Activated CD8-positive, alpha-beta memory T cell treated with anti-CD3 and anti-CD28 coated beads for 24 hours (primary cell): ENCODE measurements around the gene METAP1D.

Experiments used
- DNase-seq: peaks from one replicate; pipeline ENCODE4 v3.0.0-alpha.2; 2020

METAP1D gene

DNA sequence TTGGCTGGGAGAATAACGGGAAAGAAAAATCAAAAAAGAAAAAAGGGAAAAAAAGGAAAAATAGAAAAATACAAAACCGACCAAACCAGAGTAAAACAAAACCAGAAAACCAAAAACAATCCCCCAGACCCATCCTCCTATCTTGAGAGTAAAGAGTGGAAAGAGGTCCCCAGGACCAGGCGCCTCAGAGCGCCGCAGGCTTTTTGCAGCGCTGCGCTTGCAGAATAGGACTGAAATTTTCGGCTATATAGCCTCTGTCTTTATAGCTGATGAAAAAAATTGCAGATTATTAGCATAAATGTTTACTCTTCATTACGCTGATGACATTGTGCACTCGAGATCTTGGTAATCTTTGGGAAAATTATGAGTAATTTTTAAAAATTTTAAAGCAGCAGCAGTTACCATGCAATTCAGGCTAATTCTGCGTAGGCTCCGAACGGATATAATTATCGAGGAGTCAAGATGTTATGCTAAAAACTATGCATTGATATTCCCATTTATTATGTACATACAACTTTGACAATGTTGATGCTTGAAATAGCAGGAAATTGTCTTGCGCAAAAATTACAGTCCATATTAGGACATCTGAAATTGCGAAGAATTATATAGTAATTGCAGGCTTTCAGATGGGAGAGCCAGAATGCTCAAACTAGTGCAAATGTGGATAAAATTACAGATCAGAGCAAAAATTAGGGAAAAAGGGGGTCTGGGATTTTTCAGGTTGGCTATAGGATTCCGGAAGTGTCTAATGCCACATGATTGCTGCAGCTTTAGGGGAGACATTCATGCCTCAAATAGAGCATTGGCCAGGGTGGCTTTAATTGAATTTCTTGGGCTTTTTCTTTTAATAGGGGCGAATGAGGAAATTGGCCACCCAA lies 93.9 kb downstream of the METAP1D start:
- DNase-seq = no peak

DNA sequence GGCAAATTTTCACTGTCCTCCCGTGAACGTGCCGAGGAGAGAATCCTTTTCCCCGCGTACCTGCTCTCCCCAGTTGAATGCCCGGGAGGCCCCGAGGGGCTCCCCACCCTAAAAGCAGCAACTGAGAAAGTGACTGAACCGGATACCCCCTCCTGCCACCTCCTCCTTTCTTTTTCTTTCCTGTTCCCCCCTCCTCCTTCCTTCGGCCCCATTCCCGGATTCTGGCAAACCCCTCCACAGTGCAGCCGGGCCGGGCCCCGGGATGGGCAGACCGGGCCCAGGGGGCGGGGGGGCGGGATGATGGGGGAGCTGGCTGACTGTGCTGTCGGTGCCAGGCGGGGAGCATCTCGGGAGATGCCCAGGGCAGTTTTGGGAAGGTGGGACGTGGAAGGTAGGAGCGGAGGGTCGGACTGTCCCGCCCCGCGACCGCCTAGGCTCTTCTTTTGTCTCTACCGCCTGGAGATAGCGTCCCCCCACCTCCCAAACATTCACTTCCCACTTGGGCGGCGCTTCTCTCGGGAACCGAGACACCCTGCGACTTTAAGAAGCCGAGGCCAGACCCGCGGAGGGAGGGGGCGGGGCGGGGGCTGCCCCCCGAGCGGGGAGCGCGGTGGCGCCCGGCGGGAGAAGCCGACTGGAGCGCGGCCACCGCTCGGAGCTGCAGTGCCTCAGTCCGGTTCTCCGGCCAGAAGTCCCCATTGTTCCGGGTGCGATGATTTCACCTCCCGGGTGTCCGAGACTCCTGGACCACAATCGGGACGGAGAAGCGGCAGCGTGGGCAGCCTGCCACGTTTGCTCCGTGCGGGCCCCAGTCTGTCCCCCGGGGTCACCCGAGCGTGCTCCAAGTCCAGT lies 94.8 kb downstream of the METAP1D start:
- no peak for DNase-seq

DNA sequence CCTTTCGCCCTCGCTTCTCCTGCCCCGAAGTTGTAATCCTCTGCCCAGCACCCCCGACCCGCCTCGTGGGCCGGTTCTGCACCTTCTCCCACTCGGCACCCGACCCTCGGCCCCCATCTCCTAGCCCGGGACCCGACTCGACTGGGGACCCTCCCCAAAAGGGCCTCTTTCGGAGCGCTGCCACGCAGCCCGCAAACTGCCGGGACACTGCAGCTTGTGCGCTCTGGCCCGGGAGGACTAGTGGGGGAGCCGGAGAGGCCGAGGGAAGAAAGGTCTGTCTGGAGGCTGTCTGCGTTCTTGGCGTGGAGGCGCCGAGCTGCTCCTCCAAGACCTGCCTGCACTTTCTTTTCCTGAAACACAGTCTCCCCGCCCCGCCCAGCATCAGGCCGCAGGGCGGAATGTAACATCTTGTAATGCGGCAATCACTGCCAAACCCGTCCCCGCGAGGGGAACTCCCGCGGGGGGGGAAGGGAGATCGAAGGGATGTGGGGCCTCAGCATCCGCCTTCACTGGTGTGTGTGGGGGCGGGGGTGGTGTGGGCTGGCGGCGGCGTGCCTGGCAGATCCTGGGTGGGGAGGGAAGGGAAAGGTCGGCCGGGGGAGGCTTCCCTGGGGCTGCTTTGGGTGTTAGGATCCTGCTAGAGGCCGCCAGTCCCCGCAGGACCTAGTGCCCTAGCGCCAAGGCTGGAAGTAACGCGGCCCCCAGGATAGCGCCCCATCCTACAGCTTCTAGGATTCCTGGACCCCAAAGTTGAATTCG lies 95.6 kb downstream of the METAP1D start:
- DNase-seq = peak; percentile 84

DNA sequence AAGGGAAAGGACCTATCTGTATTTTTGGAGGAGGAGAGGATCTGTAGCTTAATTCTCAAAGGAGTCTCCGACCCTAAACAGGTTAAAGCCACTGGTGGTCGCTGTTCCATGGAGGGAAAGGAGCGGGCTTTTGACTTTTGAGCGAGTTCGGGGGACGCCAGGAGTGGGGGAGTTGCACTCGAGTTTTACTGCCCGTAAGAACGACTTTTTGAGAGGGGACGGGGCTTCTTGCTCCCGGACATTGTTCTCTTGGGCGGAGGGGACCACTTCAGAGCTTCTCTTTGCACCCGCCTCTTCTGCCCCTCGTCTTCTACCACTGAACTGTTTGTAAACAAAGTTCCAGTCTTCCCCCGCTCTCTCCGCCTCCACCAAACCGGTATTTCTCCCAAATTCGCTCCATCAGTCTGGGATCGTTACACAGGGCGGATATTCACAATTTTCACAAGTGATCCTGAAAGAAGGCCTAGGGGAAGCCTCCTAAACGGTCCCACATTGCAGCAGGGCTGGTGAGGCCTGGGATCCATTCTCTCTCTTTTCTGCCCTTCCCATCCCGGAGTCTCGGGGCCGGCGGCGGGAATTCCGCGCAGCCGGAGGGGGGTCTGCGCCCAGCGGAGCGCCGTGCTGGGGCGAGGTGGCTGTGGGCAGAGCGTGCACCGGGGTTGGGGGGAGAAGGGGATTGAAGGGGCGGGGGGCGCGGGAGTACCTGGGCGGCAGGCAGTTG lies 96.3 kb downstream of the METAP1D start:
- DNase-seq = peak; percentile 66

DNA sequence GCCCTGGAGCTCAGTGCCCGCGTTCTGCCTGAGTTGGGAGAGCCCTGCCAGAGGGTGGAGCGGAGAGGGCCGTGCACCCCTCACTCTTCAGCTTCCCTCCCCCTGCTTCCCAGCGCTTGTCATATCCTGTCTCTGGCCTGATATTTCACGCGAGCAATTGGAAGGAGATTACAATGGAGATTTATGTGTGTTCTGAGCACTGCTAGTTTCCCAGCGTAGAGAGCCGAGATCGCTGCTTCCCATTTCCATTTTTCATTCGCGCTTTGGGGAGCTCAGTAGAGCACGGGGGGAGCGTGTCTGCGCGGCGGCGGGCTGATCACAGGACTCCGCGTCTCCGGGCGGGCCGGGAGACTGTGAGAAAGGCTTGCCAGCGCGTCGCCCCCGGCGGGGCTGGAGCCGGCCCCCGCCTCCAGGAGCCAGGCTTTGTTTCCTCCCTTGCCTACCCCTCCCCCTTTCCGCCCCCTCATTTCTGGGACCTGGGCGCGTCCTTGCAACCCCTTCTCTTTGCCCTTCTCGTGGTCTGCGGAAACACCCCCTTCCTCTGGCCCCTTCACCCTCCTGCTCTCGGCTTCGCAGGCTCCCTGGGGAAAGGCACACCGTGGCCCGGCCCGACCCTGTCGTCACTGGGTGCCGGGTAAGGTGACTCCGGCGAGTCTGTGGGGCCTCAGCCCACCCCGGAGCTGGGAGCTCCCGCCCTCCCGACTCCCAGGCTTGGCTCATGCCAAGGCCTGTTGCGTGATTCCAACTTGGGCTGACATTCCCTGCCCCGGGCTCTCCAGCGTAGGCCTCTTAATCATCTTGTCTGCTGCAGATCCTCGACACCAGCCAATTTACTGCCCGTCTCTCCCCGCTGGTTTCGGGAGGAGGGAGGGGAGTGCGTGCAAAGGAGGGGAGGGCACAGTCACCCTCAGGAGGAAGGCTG lies 97.1 kb downstream of the METAP1D start:
- DNase-seq = no peak

DNA sequence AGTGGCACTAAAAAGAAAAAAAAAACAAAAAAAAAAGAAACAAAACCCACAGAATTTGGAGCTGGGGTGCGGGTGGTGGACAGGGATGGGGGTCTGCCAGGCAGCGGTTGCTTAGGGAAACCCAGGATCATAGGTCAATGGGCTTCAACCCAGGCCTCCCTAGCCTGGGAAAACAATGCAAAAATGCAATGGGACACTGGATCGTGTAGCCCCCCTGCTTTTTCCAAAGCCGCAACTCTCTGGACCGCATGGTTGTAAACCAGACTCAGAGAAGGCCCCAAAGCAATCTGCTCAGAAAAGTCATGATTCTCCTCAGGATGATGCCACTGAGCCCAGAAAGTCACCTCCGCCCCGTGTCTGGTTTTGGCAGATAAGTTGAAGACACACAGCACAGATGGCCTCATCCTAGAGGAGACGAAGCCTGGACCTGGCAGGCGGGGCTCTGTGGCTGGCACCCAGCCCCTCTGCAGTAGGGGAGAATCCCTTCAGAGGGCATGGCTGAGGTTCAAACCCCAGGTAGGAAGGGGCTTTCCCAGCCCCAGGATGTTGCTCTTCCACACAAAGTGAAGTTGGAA lies 97.9 kb downstream of the METAP1D start:
- no peak for DNase-seq

DNA sequence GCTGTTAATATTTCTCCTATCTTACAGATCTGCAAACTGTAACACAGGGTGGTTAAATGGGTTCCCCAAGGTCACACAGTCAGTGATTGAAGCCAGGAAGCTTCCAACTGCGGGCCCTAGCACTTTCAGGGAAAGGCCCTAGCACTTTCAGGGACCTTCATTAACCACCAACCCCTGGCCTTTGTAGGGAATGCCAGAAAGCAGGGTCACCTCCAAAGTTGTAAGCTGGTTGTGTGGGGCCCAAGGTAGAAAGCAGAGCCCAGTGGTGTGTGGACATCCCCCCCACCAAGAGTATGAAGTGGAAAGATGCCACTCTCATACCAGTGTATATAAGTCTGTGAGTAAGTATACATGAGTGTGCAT lies 98.5 kb downstream of the METAP1D start:
- no peak for DNase-seq

DNA sequence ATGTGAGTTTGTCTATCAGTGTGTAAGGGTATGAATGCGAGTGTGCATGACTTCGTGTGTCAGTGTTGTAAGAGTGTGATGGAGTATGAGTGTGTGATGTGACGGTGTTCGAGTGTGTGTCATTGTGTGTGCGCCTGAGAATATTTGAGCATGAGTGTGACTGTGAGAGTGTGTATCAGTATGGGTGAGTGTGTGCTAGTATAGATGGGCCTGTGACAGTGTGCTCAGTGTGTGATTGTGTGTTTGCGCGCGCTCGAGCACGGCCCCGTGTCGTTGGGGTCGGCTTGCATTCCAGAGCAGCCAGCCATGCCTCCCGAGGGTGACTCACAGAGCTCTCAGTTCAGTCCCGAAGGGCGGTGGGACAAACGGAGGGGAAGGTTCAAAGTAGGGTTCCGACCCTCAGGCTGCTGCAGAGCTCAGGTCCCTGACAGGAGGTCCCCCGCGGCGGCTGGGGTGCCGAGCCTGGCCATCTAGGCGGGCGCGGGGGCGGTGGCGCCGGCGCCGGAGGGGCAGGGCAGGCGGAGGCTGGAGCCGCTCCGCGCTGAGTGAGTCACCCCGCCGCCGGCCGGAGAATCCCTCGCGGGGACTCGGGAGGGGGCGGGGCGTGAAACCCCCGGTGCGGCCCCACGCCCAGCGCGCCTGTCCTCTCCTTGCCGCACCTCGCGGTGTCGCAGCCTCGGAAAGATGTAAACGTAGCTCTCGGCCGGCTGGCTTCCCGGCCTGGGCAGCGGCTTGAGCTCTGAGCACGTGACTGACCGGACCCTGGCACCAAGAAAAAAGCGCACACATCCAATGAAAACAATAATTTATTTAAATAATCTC lies 99.1 kb downstream of the METAP1D start:
- DNase-seq = peak; percentile 74

DNA sequence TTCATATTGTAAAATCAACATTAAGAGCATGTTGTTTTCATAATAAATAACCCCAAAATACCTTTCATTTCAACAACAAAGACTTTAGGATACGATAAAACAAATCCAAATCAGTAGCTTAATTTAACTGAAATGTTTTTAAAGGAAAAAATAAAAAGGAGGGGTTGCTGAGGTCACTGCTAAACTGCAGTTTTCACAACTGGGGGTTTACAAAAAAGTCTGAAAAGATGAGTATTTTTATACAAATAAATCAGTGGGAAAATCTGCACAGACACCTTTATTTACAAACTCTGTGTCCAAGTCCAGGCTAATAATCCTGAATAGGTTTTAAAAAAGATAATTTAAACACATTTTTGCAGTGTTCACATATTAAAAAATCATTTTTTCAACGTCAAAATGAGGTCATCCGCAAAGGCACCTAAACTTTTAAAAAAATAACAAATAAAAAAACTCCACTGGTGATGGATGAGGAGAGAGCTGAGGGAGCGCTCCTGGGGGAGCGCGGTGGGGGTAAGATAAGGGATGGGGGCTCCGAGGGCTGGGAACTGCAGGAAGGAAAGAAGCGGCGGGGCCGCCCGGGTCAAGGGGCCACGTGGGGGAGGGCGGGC lies 99.8 kb downstream of the METAP1D start:
- DNase-seq = no peak

DNA sequence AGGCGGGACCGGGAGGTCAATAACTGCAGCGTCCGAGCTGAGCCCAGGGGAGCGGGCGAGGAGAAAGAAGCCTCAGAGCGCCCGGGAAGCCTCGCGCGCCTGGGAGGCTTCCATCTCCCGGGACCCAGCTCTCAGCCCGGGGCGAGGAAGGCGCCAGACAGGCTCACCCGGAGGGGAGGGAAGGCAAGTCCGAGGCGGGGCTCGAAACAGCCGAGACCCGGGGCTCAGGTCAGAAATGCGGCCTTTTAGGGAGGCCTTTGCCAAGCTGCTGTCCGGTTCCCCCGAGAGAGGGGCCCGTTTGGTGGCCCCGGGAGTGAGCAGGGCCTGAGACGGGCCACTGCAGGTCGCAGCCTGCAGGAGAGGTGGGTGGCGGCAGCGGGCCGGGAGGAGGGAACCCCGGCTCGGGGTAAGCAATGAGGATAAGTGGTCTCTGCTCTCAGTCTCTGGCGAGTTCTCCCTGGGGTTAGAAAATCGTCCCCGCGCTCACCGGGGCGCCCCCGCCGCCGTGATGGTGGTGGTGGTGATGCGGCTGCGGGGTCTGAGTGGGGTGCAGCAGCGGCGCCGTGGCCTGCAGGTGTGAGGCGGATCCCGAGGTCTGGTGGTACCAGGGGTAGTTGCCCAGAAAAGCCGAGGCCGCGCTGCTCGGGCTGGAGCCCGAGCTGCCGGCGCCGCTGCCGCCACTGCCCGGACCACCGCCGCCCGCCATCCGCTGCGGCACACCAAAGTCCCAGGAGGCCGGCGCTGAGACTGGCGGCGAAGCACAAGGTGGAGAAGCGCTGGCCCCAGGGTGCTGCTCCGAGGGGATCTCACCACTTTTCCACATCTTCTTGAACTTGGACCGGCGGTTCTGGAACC lies 100.6 kb downstream of the METAP1D start:
- peak; percentile 64 for DNase-seq

DNA sequence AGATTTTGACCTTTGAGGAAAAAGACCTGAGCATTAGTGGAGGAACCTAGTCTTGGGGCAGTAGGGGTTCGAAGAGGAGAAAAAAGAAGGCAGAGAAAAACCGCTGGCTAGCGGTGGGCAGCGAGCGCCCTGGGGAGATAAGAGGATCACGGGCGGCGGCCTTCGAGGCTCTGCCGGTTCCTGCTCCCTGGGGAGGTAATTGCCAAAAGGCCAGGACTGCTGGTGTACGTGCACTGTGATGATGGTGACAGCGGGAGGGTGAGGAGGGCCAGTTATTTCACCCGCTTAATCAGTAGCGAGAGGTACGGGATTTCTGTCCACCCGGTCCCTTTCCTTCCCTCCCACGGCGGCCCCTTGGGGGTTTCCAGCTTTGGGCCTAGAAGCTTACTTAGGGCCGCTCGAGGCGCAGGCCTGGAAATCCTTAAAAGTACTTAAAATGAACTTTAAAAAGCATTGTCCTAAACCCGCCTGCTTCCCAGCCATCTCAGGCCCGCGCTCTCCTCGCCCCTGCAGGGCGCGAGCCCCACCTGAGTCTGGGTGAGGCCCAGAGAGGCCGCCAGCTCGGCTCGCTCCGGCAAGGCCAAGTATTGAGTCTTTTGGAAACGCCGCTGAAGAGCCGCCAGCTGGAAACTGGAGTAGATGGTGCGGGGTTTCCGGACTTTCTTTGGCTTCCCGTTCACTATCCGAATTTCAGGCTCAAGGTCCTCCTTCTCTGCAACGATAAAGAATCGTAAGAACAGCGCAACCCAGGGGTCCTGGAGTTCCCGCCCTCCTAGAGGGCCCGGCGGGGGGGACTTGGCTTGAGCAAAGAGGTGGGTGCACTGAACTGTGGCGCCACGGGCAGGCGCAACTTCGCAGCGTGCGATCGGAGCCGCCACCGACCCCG lies 101.4 kb downstream of the METAP1D start:
- DNase-seq = peak; percentile 64

DNA sequence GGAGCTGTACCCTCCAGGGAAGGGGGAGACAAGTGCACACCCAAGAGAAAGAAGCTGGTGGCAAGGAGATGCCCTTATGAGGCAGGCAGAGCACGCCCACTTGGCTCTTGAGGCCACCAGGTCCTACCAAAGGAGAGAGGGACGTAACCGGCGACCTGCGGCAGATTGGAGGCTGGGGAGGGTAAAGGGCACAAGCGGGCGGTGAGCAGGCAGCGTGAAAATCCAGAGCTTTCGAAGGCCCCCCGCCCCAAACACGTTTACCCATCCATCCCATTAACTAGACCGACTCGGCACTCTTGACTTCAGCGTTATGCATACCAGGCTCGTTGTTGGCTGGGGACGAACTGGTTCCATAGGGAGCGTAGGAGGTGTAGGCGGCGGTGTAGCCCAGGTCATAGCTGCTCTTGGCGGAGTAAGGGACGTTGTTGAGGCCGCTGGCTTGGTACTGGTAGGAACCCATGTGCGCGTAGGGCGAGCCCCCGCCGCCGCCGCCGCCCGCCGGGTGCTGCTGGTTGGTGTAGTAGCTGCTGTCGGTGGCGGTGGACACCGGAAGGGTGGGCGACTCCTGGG lies 102.2 kb downstream of the METAP1D start:
- DNase-seq = peak; percentile 78

DNA sequence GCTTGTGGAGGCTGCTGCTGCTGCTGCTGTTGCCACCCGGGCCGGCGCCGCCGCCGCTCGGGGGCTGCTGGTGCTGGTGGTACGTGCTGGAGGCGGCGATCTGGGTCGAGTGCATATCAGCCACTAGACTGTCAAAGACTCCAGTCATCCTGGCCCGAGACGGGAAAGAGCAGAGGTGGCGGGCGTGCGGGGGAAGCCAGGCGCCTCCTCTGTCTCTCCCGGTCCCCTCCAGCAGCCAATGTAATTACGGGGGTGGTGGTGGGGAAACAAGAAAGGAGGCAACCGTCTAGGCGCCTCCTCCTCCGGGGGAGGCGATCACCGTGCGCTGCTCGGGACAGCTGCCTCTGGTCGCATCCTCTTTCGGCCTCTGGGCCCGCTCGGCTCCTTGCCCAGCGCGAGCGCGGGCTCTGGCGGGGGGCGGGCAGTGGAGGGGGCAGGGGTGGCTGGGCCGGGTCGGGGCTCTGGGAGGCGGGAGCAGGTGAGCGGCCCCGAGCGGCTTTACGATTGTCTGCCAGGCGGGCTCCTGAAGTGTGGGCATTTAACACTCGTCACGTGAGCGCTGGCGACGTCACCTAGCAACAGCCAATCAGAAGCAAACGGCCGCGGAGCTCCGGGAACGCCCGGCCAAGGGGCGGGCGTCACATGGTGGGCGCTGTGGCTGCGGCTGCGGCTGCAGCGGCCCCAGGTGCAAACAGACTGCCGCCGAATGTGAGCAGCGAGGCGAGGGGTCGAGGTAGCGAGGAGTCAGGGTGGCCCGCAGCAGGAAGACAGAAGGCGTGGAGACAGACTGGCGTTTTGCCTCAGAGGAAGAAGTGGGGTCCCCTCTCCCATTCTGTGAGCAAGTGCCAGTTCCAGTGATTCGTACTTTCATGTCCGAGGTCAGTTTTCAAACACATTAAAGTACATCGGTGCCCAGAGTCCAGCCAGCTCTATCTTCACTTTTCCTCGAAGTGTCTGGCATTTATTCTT lies 102.9 kb downstream of the METAP1D start, which contains the start of gene DLX2:
DLX2 (minus strand) TSS at position 510 of the 969 bp plus-strand sequence; CDS start at position 148, 362 bp downstream.
- peak; percentile 86 for DNase-seq

DNA sequence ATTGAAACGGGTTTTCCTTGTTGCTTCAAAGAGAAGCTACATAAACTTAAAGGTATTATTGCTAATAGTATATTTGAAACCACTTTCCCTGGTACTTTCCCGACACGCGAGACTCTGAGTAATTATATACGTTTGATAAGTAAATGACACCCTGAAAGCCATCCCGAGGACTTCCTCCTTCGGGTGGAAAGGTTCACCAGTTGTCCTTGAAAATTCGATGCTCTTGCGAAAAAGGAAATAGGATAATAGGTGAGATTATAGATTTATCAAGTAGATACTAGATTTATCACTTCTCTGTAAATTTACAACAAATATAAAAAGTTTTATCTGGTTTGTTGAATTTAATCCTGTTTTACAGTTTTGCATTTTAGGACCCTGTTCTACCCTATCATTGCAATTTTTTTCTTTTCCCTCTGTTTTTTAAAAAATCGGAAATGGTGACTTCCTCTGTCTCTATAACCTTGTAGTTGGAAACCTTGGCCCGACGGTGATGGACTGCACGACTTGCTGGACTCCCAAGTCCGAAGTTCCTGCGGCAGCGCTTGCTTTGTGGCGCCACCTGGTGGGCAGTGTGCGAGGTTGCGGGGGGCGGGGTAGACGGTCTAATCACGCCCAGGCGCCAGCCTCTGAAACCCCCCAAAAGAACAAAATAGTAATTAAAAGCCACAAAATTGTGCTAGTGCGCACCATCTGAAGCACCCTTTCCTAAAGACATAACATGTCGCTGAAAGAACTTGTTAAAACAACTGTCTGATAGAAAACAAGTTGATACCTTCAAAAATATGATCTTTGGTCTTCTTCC lies 103.9 kb downstream of the METAP1D start:
- peak; percentile 93 for DNase-seq
